ENCODE data around the gene OR5AC2.

GRCh38 chr3:98041350-98041749 is 45.6 kb upstream of the OR5AC2 start:
- no peak for TF ChIP-seq CTCF (IDR thresholded peaks at IDR 0.05)
- TF ChIP-seq POLR2A (IDR thresholded peaks at IDR 0.05) = no peak
- no peak for TF ChIP-seq EP300 (IDR thresholded peaks at IDR 0.05)

Measured in ovary (tissue), 3 donors.